ENCODE results near the gene KNOP1. TPM values are rescaled to one million over a fixed set of nuclear protein-coding genes. Genes with fewer than 3 reads are reported as not detected.

The KNOP1 gene
- total RNA-seq, 1 donor from 2014 or later = 10.9 TPM

DNA sequence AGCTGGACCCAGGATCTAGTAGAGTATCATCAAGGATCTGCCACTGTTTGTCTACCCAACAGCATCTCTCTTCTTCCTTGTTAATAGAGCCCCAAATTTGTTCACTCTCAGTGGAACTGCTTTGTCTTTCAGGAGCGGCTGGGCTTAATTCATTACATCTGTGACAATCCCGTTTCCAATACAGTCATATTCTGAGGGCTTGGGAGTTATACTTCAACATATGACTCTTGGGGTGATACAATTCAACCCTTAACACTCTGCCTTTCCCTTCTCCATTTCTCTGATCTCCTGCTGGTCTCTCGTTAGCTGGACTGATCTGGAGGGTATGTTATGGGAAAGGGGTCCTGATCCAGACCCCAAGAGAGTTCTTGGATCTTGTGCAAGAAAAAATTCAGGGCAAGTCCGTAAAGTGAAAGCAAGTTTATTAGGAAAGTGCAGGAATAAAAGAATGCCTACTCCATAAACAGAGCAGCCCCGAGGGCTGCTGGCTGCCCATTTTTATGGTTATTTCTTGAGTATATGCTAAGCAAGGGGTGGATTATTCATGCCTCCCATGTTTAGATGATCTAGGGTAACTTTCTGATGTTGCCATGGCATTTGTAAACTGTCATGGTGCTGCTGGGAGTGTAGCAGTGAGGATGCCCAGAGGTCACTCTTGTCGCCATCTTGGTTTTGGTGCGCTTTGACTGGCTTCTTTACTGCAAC, 42.5 kb upstream of the KNOP1 start:
- H3K27ac ChIP-seq = no peak overlapping the region
- H3K27me3 ChIP-seq (ENCODE audit: low read depth) = no peaks in the 10 kb centered on the region
- intact Hi-C loops (cut with DNase I) = no loop called here
- TF ChIP-seq, protein P1, sequence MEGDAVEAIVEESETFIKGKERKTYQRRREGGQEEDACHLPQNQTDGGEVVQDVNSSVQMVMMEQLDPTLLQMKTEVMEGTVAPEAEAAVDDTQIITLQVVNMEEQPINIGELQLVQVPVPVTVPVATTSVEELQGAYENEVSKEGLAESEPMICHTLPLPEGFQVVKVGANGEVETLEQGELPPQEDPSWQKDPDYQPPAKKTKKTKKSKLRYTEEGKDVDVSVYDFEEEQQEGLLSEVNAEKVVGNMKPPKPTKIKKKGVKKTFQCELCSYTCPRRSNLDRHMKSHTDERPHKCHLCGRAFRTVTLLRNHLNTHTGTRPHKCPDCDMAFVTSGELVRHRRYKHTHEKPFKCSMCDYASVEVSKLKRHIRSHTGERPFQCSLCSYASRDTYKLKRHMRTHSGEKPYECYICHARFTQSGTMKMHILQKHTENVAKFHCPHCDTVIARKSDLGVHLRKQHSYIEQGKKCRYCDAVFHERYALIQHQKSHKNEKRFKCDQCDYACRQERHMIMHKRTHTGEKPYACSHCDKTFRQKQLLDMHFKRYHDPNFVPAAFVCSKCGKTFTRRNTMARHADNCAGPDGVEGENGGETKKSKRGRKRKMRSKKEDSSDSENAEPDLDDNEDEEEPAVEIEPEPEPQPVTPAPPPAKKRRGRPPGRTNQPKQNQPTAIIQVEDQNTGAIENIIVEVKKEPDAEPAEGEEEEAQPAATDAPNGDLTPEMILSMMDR (IDR thresholded peaks at IDR 0.05) = no peak
- H3K4me3 ChIP-seq = no peak overlapping the region
- DNase-seq (no peak), ATAC-seq (no peak)
- no peaks in the 10 kb centered on the region for H3K4me1 ChIP-seq
- H3K36me3 ChIP-seq = no peaks in the 10 kb centered on the region
- H3K9me3 ChIP-seq = no peaks in the 10 kb centered on the region

GRCh38 chr16:19757762-19758595, 40.0 kb upstream of the KNOP1 start:
- Histone ChIP-seq H3K4me3 (no peak overlapping the region), H3K36me3 (no peaks in the 10 kb centered on the region), H3K4me1 (no peaks in the 10 kb centered on the region), H3K9me3 (no peaks in the 10 kb centered on the region), H3K27me3 (ENCODE audit: low read depth) (no peaks in the 10 kb centered on the region), H3K27ac (no peak overlapping the region)
- TF ChIP-seq, protein P1 (IDR thresholded peaks at IDR 0.05) = no peak
- DNase-seq (no peak), ATAC-seq (no peak)
- intact Hi-C loops (cut with DNase I) = no loop called here

DNA sequence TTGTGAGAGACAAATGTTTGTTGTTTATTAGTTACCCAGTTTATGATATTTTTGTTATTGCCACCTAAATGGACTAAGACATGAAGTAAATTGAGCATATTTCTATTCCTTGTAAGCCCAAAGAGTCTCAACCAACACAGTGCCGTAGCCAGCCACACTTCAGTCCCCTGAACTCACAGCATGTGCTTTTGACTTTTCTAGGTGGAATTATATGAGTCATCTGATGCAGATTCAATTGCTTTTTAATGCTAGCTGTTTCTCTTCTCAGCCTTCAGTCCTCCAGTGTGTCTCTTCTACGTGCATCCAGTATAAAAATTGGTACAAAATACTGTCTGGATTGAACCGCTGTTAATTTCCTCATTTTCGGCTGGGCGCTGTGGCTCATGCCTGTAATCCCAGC, 39.0 kb upstream of the KNOP1 start:
- Histone ChIP-seq H3K36me3 (no peaks in the 10 kb centered on the region), H3K27ac (no peak overlapping the region), H3K9me3 (no peaks in the 10 kb centered on the region), H3K4me1 (no peaks in the 10 kb centered on the region), H3K4me3 (no peak overlapping the region), H3K27me3 (ENCODE audit: low read depth) (no peaks in the 10 kb centered on the region)
- intact Hi-C loops (cut with DNase I) = no loop called here
- ATAC-seq = no peak
- DNase-seq = no peak
- TF ChIP-seq, protein P1 (IDR thresholded peaks at IDR 0.05) = no peak

DNA sequence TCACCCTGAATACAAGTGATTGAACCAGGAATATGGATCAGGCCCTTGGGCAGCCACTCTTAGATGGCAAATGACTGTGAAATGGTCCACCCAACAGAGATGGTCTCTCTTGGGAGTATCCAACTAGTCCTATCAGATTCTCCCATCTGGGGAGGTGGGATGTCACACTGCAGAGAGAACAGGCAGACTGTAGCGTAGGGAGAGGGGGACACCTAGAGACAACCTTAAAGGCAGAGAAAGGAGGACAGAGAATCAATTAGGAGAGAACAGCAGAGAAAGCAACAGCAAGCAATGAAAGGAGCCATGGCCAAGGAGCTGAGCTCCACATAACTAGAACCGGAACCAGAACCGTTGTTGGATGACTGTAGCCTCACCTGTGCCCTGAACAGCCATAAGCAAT, 37.2 kb upstream of the KNOP1 start:
- Histone ChIP-seq H3K27me3 (ENCODE audit: low read depth) (no peaks in the 10 kb centered on the region), H3K4me1 (no peaks in the 10 kb centered on the region), H3K36me3 (no peaks in the 10 kb centered on the region), H3K9me3 (no peaks in the 10 kb centered on the region), H3K4me3 (no peak overlapping the region), H3K27ac (no peak overlapping the region)
- no peak for ATAC-seq
- intact Hi-C loops (cut with DNase I) = no loop called here
- TF ChIP-seq, protein P1 (IDR thresholded peaks at IDR 0.05) = no peak
- DNase-seq = no peak

- TF ChIP-seq, protein P1 (IDR thresholded peaks at IDR 0.05) = no peak
- Histone ChIP-seq H3K27ac (no peak overlapping the region), H3K9me3 (no peaks in the 10 kb centered on the region), H3K36me3 (no peaks in the 10 kb centered on the region), H3K27me3 (ENCODE audit: low read depth) (no peaks in the 10 kb centered on the region), H3K4me1 (no peaks in the 10 kb centered on the region), H3K4me3 (no peak overlapping the region)
- intact Hi-C loops (cut with DNase I) = no loop called here
- ATAC-seq (no peak), DNase-seq (no peak)
Measured at GRCh38 chr16:19754644-19755036, 36.6 kb upstream of the KNOP1 start.

Data from lower lobe of right lung (tissue), 2 donors.